Measurements from ENCODE around the gene LSM7.
"Not testable (repeated sequence)": the region's sequence is repeated elsewhere in the genome, so short reads cannot be mapped to it uniquely, and the experiment has no call there.

Gene LSM7

GRCh38 chr19:2355168-2356035, 27.0 kb upstream of the LSM7 start:
- DNase-seq (ENCODE audit: low read depth in 4 of 4, low spot score in 1 of 4): no peak

- no peak for DNase-seq (ENCODE audit: low read depth in 4 of 4, low spot score in 1 of 4)
Measured at GRCh38 chr19:2354670-2355069, 26.3 kb upstream of the LSM7 start.

GRCh38 chr19:2353887-2354592, 25.7 kb upstream of the LSM7 start:
- DNase-seq (ENCODE audit: low read depth in 4 of 4, low spot score in 1 of 4): no peak

- no peak for DNase-seq (ENCODE audit: low read depth in 4 of 4, low spot score in 1 of 4)
Measured at GRCh38 chr19:2353159-2353886, 24.9 kb upstream of the LSM7 start.

GRCh38 chr19:2352121-2352520, 23.7 kb upstream of the LSM7 start:
- DNase-seq (ENCODE audit: low read depth in 4 of 4, low spot score in 1 of 4): no peak

GRCh38 chr19:2351591-2351990, 23.2 kb upstream of the LSM7 start:
- no peak for DNase-seq (ENCODE audit: low read depth in 4 of 4, low spot score in 1 of 4)

GRCh38 chr19:2350656-2351055, 22.3 kb upstream of the LSM7 start:
- DNase-seq (ENCODE audit: low read depth in 4 of 4, low spot score in 1 of 4): no peak

- DNase-seq (ENCODE audit: low read depth in 4 of 4, low spot score in 1 of 4): not testable (repeated sequence)
Measured at GRCh38 chr19:2349818-2350217, 21.4 kb upstream of the LSM7 start.

GRCh38 chr19:2345794-2346663, 17.6 kb upstream of the LSM7 start:
- DNase-seq (ENCODE audit: low read depth in 4 of 4, low spot score in 1 of 4): no peak

GRCh38 chr19:2345076-2345475, 16.7 kb upstream of the LSM7 start:
- no peak for DNase-seq (ENCODE audit: low read depth in 4 of 4, low spot score in 1 of 4)

GRCh38 chr19:2344381-2344870, 16.0 kb upstream of the LSM7 start:
- no peak for DNase-seq (ENCODE audit: low read depth in 4 of 4, low spot score in 1 of 4)

GRCh38 chr19:2343289-2343982, 15.1 kb upstream of the LSM7 start:
- no peak for DNase-seq (ENCODE audit: low read depth in 4 of 4, low spot score in 1 of 4)

GRCh38 chr19:2342656-2343288, 14.4 kb upstream of the LSM7 start:
- DNase-seq (ENCODE audit: low read depth in 4 of 4, low spot score in 1 of 4): no peak

GRCh38 chr19:2341982-2342381, 13.6 kb upstream of the LSM7 start:
- DNase-seq (ENCODE audit: low read depth in 4 of 4, low spot score in 1 of 4): no peak

- DNase-seq (ENCODE audit: low read depth in 4 of 4, low spot score in 1 of 4): no peak
Measured at GRCh38 chr19:2341244-2341751, 12.9 kb upstream of the LSM7 start.

- no peak for DNase-seq (ENCODE audit: low read depth in 4 of 4, low spot score in 1 of 4)
Measured at GRCh38 chr19:2340496-2341243, 12.3 kb upstream of the LSM7 start.

- no peak for DNase-seq (ENCODE audit: low read depth in 4 of 4, low spot score in 1 of 4)
Measured at GRCh38 chr19:2339644-2340310, 11.4 kb upstream of the LSM7 start.
